HUES64 (cell line): ENCODE results near the gene FCGR1A. TPM values are rescaled to one million over a fixed set of nuclear protein-coding genes. Genes with fewer than 3 reads are reported as not detected.
A peak's percentile ranks its signal among the peaks of the same experiment; 100 is the strongest.
"Not testable (repeated sequence)": the region's sequence is repeated elsewhere in the genome, so short reads cannot be mapped to it uniquely, and the experiment has no call there.

Experiments
- H3K27ac ChIP-seq: 2 replicates; pipeline ENCODE4 v1.7.0; 2013; ENCODE audit warnings: low read depth, low read length, inconsistent platforms
- H3K27me3 ChIP-seq: 2 replicates; pipeline ENCODE4 v1.6.1; 2013; ENCODE audit warnings: mild to moderate bottlenecking, low read length; ENCODE audit not compliant: insufficient read depth
- H3K36me3 ChIP-seq: 2 replicates; pipeline ENCODE4 v1.6.1; 2013; ENCODE audit warnings: mild to moderate bottlenecking, low read length; ENCODE audit not compliant: insufficient read depth
- H3K4me1 ChIP-seq: 2 replicates; pipeline ENCODE4 v1.6.1; 2013; ENCODE audit warnings: mild to moderate bottlenecking, low read length, moderate library complexity; ENCODE audit not compliant: insufficient read depth
- H3K4me3 ChIP-seq: 2 replicates; pipeline ENCODE4 v1.5.1; 2013; ENCODE audit warnings: mild to moderate bottlenecking, low read length, moderate library complexity
- H3K9ac ChIP-seq: 2 replicates; pipeline ENCODE4 v1.6.1; 2013; ENCODE audit warnings: mild to moderate bottlenecking, low read depth, low read length
- H3K9me3 ChIP-seq: 2 replicates; pipeline ENCODE4 v1.6.1; 2013; ENCODE audit warnings: low read depth, low read length; ENCODE audit not compliant: insufficient read depth
- WGBS: fragments of 150-250, 120-280 bp; methylation state at CpG from one replicate; pipeline ENCODE4 v1.1.7; 2013; ENCODE audit warnings: missing lambda C conversion rate; 5-methylcytosine and 5-hydroxymethylcytosine counted together
- polyA plus RNA-seq, 2 experiments: library from polyadenylated mRNA; stranded (reverse); fragments of 50-300 nt; gene quantifications; one replicate each; pipeline ENCODE4 v1.2.3, GENCODE V29; 2013

Gene FCGR1A
- not detected for polyA plus RNA-seq (2013, experiment 1 of 2)
- polyA plus RNA-seq (2013, experiment 2 of 2) = not detected

DNA sequence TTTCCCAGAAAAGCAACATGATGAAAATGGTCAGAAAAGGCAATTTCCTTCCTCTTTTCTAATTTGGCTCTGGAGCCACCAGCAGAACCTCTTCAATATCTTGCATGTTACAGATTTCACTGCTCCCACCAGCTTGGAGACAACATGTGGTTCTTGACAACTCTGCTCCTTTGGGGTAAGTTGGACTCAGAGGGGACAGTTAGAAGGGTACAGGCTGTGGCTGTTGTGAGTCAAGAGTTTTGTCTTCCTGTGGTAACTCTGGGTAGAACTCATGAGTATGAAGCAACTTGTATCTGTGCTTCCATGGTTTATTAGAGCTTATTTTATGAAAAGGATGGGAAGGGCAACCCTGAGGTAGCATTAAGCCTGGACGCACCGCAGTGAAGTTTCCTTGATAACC lies at the start of gene FCGR1A:
Gene FCGR1A (plus strand): TSS at position 95 of the 400 bp plus-strand sequence. CDS start 50 bp downstream, at position 145.
- H3K36me3 ChIP-seq, H3K9me3 ChIP-seq, H3K9ac ChIP-seq, H3K4me1 ChIP-seq, H3K27me3 ChIP-seq, H3K27ac ChIP-seq, H3K4me3 ChIP-seq: not testable (repeated sequence)
- whole genome bisulfite sequencing = no CpG with 5 or more reads among the region's 2 CpGs

DNA sequence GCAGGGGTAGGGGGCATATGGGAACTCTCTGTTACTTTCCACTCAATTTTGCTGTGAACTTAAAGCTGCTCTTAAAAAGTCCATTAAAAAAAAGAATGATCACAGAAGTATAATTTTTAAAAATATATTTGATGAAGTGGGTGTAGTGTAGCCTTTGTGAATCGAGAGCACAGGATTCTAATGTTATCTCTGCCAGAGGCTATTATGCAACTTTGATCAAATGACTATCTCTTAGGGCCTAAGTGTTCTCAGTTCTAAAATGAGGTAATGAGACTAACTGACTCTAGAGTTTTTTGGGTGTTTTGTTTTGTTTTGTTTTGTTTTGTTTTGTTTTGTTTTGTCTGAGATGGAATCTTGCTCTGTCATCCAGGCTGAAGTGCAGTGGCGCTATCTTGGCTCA lies 49.7 kb upstream of the FCGR1A start:
- WGBS = no CpG with 5 or more reads among the region's 2 CpGs
- not testable (repeated sequence) for H3K4me1 ChIP-seq, H3K27ac ChIP-seq, H3K9ac ChIP-seq, H3K36me3 ChIP-seq, H3K9me3 ChIP-seq, H3K4me3 ChIP-seq, H3K27me3 ChIP-seq

DNA sequence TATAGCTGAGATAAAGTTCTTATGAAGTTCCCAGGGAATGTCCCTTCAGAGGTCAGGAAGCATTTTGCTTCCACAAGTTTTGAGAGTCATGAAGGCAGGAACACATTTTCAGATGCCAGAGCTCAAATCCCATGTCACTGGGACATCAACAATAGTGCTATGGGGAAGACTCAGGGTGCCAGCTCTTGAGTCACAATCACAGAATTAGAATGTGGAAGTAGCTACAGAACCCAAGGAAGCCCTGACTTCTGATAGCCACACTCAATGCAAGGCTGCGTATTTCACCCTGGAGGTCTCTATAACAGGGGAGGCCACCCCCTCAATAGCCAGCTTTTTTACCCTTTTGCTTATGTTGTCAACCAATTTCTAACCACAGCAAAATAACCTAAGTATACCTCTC lies 47.8 kb upstream of the FCGR1A start:
- H3K9ac ChIP-seq, H3K4me3 ChIP-seq: not testable (repeated sequence)
- 100% methylated on average over 1 of the region's 1 CpG for WGBS

DNA sequence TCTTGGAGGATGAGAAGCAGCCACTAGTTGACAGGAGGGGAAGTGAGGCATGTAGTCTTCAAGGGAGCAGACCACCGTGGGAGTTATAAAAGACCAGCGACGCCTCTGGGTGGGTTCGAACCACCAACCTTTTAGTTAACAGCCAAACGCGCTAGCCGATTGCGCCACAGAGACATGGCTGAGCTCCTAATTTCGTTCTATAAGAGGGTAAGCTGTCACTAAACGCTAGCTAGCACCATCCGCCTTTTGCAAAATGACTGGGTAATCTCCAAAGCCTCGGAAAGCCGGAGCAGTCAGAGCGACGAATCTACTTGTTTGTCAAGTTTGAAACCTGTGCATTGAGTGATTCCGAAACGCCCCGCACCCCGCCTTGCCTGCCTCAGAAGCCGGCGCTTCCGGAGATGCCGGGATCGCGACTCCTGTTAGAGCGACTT lies 42.3 kb upstream of the FCGR1A start:
- WGBS = 6% methylated on average over 25 of the region's 26 CpGs

More for the DNA sequence above, 47.8 kb upstream of the FCGR1A start:
- not testable (repeated sequence) for H3K27me3 ChIP-seq, H3K27ac ChIP-seq, H3K36me3 ChIP-seq, H3K9me3 ChIP-seq, H3K4me1 ChIP-seq

DNA sequence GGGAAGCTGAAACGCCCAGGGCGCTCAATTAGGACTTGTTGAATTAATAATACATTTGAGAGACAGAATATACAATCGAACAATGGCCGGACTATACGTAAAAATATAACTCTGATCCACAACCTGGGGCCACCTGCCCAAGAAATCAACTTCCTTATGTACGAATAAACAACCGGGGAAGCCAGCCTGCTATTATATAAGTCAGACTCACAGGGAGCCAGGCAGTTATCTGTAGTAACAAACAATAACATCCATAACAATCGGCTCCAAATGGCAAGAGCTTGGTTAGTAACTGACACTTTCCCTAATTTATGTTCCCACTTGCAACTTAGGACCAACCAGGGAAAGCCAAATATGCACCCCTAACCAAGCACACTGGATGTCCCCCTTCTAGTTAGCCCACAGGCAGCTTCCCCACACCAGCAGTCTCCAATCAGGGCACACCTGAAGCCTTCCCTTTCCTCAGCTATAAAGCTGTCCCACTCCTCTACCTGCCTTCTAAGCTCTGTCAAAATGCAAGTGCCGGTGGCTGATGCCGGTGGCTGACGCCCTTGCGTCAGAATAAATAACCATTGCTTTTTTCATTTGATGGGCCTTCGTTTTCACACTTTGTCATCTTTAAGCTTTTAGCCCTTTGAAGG lies 41.8 kb upstream of the FCGR1A start:
- not testable (repeated sequence) for H3K4me1 ChIP-seq, H3K9me3 ChIP-seq, H3K9ac ChIP-seq, H3K27me3 ChIP-seq, H3K36me3 ChIP-seq, H3K27ac ChIP-seq
- WGBS = 14% methylated on average over 4 of the region's 13 CpGs
- peak overlapping the region; percentile 64 for H3K4me3 ChIP-seq

More for the DNA sequence above, 42.3 kb upstream of the FCGR1A start:
- H3K4me1 ChIP-seq, H3K36me3 ChIP-seq, H3K9me3 ChIP-seq, H3K27me3 ChIP-seq, H3K9ac ChIP-seq, H3K27ac ChIP-seq: not testable (repeated sequence)
- H3K4me3 ChIP-seq = peak overlapping the region; percentile 64

DNA sequence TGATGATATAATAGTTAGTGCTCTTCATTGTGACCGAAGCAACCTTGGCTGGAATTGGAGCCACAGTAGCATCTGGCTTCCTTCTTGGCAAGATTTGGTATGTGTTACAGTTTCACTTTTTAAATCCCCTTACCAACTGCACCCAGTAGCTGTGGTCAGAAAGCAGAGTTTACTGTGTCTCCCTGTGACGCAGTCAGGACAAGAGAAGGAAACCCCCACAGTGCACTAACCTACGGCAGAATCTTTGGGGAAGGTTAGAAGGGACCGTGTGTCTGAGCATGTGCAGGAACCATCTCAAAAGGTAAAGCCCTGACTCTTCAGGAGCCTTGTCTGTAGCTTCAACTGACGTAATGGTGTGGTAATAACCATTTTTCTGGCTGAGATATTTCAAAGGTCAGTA lies 40.6 kb upstream of the FCGR1A start:
- H3K9me3 ChIP-seq, H3K4me1 ChIP-seq, H3K4me3 ChIP-seq, H3K9ac ChIP-seq, H3K36me3 ChIP-seq, H3K27ac ChIP-seq: not testable (repeated sequence)
- peaks cover 10% of the 10 kb centered on the region; the same call in 1 of the 2 replicates for H3K27me3 ChIP-seq
- WGBS = 67% methylated on average over 2 of the region's 5 CpGs

DNA sequence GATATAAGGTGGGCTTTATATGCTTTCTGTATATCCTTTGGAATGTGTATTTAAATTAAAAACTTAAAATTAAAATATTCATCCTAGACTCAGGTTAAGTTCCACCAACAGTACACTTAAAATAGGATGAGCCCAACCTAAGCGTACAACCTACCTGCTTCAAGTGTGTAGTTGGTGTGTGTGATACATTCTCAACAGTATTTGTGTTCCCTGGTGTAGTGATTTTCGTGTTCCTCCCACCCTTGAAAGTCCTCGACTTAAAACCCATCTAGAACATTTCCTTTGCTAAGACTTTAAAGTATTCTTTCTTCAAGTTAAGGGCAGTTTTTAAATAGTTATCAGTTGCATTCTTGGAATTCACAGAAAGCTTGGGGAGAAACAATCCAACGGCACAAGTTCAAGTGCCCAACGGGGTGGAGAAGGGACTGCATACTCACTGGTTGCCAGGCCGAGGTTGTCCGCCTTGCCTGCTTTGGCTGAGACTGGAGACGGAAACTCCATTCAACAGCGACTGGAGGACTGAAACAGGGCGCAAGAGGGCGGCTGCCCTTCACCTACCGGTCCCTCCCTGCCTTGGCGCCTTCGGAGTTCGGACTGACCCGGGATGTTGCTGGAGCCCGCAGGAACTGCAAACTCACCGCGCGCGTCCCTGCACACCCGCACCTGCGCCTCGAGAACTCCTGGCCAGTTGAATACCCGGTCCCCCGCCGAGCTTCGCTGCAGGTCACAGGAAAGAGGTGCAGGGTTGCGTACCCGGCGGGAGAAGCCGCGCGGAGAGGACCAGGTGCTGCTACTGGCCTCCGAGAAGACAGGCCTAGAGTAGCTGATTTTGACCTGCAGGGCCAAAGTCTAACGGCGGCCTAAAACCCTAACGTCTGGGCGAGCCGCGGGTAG lies 35.8 kb upstream of the FCGR1A start:
- not testable (repeated sequence) for H3K9me3 ChIP-seq, H3K36me3 ChIP-seq

DNA sequence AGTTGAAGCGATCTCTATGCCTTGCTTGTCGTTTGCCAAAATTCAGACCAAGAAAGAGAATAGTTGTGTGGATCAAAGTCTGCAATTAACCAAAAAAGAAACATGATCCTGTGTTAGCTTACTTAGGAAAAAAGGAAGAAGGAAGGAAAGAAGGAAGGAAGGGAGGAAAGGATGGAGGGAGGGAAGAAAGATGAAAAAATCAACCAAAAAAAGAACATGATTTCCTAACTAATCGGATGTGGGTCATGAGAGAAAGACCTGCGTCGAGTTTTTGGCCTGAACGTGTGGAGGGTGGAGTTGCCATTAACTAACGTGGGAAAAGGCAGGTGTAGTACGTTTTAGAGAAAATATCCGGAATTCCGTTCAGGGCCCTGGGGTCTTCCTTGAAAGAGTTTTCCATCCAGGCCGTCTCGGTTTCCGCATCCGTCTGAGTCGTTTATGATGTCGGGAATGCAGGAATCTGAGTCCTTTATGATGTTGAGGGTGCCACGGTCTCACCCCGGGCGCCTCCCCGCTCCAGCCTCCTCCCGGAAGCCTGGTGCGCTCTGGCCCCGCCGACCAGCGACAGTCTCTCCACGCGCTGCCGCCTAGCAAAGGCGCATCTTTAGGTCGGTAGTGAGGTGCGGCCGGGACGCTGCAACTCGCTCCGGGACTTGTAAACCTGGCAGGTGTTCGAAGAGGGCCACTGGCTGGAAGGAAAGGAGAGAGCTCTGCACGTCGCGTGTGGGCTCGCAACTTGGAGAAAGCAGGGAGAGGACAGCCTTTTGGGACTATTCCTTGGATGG lies 34.9 kb upstream of the FCGR1A start:
- not testable (repeated sequence) for H3K9me3 ChIP-seq, H3K27ac ChIP-seq, H3K4me1 ChIP-seq, H3K36me3 ChIP-seq, H3K9ac ChIP-seq
- peak overlapping the region; percentile 49 for H3K4me3 ChIP-seq
- WGBS = 4% methylated on average over 20 of the region's 40 CpGs
- peaks cover 20% of the 10 kb centered on the region for H3K27me3 ChIP-seq

More for the DNA sequence above, 35.8 kb upstream of the FCGR1A start:
- not testable (repeated sequence) for H3K4me1 ChIP-seq, H3K27ac ChIP-seq
- H3K9ac ChIP-seq = peak overlapping the region; percentile 61
- peaks cover 20% of the 10 kb centered on the region for H3K27me3 ChIP-seq
- H3K4me3 ChIP-seq = peak overlapping the region; percentile 55
- WGBS = 3% methylated on average over 26 of the region's 41 CpGs

DNA sequence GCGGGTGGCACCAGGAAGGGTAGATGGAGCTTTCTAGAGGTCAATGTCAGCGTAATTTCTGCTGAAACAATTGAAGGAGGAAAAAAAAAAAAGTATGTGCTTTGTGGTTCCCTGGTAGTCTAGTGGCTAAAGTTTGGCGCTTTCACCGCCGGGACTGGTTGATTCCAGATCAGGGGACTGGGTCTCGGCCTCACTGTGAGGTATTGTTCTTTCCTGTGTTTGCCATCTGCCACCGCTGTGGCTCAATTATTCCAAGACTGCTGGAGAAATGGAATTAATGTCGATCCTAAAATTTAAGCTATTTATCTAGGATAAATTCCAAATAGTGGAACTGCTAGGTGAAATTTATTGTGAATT lies 34.4 kb upstream of the FCGR1A start:
- Histone ChIP-seq H3K27me3 (peaks cover 20% of the 10 kb centered on the region), H3K4me3 (peak overlapping the region; percentile 49)
- not testable (repeated sequence) for H3K9me3 ChIP-seq, H3K9ac ChIP-seq, H3K4me1 ChIP-seq, H3K27ac ChIP-seq, H3K36me3 ChIP-seq
- WGBS = 18% methylated on average over 7 of the region's 8 CpGs

DNA sequence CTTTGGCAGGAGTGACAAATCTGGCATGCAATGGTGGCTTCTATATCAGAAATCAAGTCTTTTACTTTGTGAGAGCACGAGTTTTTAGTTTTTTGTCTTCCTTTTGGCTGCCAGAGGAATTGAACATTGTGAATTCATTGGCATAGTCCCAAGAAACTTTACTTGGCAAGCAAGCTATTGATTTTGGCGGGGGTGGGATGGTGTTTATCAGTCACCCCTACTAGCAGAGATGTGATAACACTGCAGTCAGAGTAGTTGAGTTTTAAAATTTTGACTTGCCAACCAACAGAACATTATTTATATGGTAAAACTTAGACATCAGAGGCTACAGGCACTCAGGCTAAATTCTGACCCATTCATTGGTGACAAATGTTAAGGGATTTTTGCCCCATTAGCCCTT lies 31.9 kb upstream of the FCGR1A start:
- H3K27me3 ChIP-seq = peaks cover 20% of the 10 kb centered on the region
- not testable (repeated sequence) for H3K4me1 ChIP-seq, H3K4me3 ChIP-seq, H3K9me3 ChIP-seq, H3K27ac ChIP-seq, H3K9ac ChIP-seq, H3K36me3 ChIP-seq
- WGBS = 64% methylated on average over 1 of the region's 2 CpGs

DNA sequence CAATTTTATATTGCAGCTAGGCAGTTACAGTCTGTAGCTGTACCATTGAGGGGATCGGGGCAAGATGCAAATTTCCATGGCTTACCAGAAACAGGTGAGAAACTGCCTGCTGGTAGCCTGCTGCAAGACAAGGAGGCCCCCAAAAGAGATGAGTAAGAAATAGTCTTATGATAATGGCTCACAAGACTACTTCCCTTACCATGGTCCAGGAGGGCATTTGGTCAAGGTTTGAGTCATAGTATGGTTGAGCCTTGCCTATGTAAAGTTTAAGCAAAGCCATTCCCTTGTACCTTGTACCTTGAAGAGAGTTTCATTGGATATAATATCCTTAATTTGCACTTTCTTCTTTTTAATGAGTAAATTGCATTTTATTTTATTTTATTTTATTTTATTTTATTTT lies 30.3 kb upstream of the FCGR1A start:
- H3K9me3 ChIP-seq, H3K4me3 ChIP-seq, H3K36me3 ChIP-seq, H3K4me1 ChIP-seq, H3K27ac ChIP-seq, H3K9ac ChIP-seq, H3K27me3 ChIP-seq: not testable (repeated sequence)
- 91% methylated on average over 1 of the region's 1 CpG for WGBS
